Stimulated activated naive CD4-positive, alpha-beta T cell (primary cell): Measurements from ENCODE around the gene FHIT.

ENCODE experiments used
- DNase-seq, 6 experiments: peaks; one replicate each; lab custom pipeline; 2025; lab: John Stamatoyannopoulos, UW

FHIT gene

GRCh38 chr3:60622349-60622748 lies 628.9 kb downstream of the FHIT start:
- no peak for DNase-seq

DNA sequence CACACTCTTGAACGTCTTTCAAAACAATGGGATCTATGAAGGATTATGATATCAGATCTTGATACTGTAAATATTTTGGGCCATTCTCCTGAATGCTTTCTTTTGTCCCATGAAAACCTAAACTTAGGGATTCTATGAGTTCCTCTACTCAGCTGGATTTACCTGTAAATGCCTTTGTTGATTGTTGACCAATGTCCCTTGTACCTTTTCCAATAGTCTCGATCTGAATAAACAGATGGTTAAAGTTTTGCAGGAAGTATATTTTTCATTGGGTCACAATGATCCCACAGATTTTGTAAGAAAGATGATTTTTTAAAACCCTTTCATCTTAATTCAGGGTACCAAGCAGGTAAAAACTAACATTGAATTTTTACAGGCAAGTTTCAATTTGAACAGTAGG lies 634.1 kb downstream of the FHIT start:
- no peak for DNase-seq

- no peak for DNase-seq
These were observed 637.4 kb downstream of the FHIT start for GRCh38 chr3:60613769-60614303.

- DNase-seq, result no peak
These were observed 640.7 kb downstream of the FHIT start for GRCh38 chr3:60610441-60611112.

GRCh38 chr3:60609446-60609845 lies 641.8 kb downstream of the FHIT start:
- no peak for DNase-seq

DNA sequence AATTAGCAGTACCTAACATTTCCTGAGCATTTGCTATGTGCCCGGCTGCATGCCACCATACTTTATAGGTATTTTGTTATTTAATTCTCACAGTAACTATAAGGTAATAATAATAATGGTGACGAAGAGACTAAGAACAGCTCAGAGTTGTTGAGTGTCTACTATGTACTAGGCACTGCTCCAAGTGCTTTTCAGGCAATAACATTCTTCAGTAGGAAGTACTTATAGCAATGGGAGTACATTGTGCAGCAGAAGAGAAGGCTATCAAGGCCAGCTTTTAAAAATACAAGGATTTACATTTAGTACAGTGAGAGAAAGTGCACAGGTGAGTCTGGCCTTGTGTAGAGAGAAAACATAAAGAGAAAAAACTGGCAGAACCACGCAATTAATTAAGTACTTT lies 647.4 kb downstream of the FHIT start:
- no peak for DNase-seq

- no peak for DNase-seq
These were observed 650.4 kb downstream of the FHIT start for GRCh38 chr3:60600848-60601247.

- DNase-seq, result no peak
These were observed 651.7 kb downstream of the FHIT start for GRCh38 chr3:60599586-60599985.

DNA sequence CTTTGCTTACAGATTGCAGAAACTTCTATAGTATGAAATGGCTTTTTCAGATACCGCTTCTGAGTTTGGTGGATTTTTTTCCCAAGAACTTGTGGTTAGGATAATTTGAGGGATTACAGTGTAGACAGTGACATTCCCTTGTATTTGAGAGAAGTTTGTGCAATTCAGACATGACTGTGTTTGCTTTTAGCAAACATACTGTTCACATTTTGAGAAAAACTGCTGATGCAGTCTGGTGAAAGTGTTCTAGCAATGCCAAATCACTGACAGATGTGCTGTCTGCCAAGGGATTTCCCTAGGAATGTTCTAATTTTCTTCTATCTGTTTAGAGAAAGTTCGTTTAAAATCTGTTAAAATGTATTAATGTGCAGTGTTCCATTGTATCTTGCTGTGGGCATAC lies 652.6 kb downstream of the FHIT start:
- no peak for DNase-seq

- DNase-seq, result no peak
These were observed 657.2 kb downstream of the FHIT start for GRCh38 chr3:60594025-60594424.

DNA sequence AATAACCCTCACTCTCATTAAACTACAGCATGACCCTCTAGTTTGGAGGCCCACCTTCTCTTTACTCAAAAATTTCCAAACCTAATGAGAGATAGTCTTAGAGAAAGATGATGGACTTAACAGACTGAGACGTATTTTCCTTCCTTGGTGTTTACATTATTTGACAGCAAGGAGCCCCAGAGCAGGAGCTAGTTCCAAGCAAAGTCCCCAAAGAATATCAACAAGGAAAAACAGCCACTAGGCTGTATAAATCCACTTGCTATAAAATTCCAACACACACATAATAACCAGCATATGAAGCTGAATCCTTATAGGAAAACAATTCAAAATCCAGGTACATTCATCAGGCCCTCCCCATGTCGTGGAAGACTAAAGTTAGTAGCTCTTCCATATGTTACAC lies 660.0 kb downstream of the FHIT start:
- no peak for DNase-seq

GRCh38 chr3:60588806-60589205 lies 662.4 kb downstream of the FHIT start:
- DNase-seq, result no peak

GRCh38 chr3:60585918-60586317 lies 665.3 kb downstream of the FHIT start:
- no peak for DNase-seq

GRCh38 chr3:60584250-60584649 lies 667.0 kb downstream of the FHIT start:
- DNase-seq, result no peak

GRCh38 chr3:60582288-60582687 lies 669.0 kb downstream of the FHIT start:
- DNase-seq, result no peak

DNA sequence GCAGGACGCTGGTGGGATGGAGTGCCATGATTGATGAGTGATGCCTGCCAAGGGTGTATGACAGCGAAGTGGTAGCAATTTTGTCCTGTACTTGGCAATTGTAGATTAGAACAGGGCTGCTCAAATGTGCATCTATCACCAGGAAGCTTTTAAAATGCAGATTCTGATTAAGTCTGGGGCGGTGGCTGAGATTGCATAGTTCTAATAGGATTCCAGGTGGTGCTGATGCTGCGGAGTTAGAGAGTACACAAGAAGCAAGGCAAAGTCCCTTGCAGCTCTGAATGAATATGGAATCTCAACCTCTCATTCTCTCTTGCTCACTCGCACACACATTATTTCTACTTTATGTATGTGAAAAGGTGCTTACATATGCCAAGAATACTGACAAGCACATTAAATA lies 670.4 kb downstream of the FHIT start:
- DNase-seq, result no peak

DNA sequence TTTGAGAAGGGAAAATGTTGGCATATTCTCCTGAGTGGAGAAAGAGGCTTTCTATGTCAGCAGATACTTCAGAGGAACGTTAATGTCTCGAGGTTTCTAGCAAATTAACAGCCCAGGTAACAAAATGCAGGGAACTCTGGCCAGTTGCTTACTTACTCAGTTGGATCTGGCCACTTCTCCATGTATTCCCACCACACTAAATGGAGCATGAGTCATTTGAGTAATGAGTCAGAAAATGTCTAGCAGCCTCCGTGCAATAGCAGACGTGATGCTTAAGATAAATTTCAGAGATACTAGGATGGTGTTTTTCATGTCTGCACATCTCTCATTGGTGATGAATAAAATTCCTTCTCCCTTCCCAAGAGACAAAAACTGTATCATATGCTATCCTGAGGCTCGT lies 671.5 kb downstream of the FHIT start:
- DNase-seq, result no peak

- no peak for DNase-seq
These were observed 672.3 kb downstream of the FHIT start for GRCh38 chr3:60578936-60579335.

DNA sequence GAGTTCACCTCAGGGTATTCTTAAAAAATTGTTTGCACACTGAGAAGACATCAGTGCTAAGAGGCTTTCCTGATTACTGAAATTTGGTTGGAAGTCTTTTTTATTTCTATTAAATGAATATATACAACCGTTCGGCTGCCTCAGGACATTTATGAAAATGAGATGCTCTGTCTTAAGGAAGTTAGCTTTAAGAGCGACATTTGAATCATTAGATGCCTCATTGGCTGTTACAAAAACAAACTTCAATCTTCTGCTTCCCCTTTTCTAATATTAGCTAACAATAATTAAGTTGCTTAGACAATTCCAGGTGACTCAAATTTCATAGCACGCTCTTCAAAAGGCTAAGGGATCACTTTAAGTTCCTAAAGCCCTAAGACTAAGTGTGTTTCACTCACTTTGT lies 673.7 kb downstream of the FHIT start:
- DNase-seq, result no peak

- DNase-seq, result no peak
These were observed 675.5 kb downstream of the FHIT start for GRCh38 chr3:60575718-60576272.

DNA sequence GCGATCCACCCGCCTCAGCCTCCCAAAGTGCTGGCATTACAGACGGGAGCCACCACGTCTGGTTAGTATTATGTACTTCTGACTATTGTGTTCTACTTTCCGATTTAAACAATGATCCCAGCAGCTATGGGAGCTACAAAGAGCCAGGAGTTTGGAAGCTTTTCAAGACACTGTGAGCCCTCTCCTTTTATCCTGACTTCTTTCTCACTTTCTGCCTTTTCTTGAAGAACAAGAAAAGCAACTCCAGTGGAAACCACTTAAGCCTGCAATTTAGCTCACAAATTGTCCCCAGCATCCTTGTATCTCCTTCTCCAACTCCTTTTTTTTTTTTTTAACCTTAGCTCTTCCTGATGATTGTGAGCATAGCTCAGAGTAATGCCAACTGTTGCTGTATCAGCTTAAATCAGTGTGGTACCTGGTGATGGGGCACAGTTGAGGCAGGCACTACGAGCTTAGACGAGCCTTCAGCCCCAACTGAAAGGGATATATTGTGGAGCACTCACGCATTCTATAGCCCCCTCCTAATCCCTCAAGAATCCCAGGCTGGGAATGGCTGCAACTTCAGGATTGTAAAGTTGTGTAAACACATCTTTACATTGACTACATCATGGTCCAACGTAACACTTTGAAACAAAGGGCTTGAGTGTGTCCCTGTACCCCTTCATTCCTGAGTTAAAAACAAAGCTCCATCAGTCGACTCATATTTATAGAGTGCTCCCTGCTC lies 677.0 kb downstream of the FHIT start:
- DNase-seq, result no peak

- no peak for DNase-seq
These were observed 677.8 kb downstream of the FHIT start for GRCh38 chr3:60573494-60573893.

DNA sequence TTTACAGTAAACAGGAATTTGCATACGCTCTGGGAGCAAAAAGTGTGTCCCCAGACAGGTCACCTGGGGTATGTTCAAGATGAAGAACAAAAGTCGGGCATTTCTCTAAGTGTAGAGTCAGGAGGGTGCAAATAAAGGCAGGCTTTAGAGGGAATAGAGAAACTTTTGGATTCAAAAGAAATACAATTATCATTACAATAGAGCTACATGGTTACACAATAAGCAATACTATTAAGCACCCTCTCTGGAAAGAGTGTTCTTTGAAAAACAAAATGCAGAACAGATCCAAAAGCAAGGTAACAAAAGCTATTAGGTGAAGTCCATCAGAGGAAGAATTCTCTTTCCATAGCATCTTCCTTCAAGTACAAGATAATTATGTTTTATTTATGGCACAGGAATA lies 679.7 kb downstream of the FHIT start:
- DNase-seq, result no peak
